Measurements from ENCODE around the gene UBR7.
"Not testable (repeated sequence)": the region's sequence is repeated elsewhere in the genome, so short reads cannot be mapped to it uniquely, and the experiment has no call there.

The UBR7 gene

DNA sequence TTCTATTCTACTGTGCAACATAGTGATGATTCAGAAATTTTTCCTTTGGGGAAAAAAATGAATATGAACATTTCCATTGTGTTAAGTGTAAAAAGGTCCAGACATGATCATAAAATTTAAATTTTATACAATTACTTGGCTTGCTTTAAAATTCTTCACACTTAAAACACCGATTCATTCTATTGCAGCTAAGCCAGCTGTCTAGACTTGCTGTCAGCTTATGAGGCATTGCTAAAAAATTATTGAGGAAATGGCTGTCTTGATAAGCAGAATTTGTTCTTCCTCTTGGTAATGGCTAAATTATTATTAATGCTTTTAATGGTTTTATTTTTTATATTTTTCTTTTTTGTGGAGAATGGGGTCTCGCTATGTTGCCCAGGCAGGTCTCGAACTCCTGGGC, 20.1 kb upstream of the UBR7 start:
- DNase-seq (ENCODE audit: low read depth in 2 of 2, low spot score in 1 of 2), result no peak

DNA sequence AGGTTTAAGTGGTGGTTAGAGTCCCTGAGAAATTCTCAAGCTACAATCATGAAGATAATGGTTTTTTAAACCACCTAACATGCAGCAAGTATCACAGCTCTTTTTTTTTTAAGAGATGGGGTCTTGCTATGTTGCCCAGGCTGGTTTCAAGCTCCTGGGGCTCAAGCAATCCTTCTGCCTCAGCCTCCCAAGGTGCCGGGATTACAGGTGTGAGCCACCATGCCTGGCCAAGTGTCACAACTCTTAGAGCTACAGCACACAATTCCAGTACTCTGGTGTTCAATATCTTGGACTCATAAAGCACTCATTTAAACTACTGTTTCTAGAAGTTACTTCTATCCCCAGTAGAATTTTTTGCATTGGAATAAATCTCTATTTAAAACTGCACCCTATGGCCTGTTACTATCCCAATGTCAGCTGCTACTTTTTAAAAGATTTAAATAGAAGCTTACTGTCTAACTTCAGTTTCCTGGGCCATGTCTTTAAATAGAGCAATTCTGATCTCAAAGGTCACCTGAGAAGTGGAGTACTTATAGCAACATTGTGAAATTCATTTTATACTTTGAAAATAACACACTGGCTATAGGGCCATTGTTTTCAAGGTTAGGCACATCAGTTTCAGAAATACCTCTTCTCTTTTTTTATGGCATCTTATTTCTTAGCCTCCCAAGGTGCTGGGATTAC, 11.6 kb upstream of the UBR7 start:
- no peak for DNase-seq (ENCODE audit: low read depth in 2 of 2, low spot score in 1 of 2)

DNA sequence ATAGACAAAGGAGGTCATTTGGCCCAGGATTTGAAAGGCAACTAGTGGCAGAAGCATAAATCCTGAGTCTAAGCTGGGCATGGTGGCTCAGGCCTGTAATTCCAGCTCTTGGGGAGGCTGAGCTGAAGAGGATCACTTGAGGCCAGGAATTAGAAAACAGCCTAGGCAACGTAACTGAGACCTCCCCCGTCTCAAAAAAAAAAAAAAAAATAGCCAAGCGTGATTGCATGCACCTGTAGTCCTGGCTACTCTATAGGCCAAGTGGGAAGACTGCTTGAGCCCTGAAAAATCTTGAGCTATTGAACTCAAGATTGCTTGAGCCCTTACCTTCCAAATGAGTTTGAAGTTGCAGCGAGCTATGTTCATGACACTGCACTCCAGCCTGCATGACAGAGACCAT, 8.0 kb upstream of the UBR7 start:
- no peak for DNase-seq (ENCODE audit: low read depth in 2 of 2, low spot score in 1 of 2)

DNA sequence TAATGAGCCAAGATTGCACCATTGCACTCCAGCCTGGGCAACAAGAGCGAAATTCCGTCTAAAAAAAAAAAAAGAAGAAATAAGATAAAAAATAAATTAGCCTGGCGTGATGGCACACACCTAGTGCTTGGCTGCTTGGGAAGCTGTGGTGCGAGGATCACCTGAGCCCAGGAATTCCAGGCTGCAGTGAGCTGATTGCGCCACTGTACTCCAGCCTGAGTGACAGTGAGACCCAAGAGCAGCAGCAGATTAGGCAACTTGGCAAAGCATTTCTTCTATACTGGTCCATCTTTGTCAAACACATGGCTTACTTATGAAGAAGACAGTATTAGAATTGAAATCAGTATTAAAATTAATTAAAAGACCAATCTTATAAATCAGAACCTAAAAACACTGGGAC, 6.5 kb upstream of the UBR7 start:
- DNase-seq (ENCODE audit: low read depth in 2 of 2, low spot score in 1 of 2), result no peak

DNA sequence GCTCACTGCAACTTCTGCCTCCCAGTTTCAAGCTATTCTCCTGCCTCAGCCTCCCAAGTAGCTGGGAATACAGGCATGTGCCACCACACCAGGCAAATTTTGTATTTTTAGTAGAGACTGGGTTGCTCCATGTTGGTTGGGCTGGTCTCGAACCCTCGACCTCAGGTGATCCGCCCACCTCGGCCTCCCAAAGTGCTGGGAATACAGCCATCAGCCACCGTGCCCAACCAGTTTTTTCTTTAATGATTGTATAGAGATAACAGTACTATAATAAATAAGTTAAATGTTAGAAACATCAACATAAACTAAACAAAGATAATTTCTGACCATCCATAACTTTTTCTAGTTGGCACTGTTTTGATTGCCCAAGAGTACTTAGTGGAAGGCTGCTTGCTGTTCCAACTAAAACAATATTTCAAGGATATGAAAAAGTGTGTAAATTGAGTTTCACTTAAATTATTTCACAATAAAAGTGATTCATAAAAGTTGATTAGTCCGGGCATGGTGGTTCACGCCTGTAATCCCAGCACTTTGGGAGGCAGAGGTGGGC, 5.8 kb upstream of the UBR7 start:
- no peak for DNase-seq (ENCODE audit: low read depth in 2 of 2, low spot score in 1 of 2)

DNA sequence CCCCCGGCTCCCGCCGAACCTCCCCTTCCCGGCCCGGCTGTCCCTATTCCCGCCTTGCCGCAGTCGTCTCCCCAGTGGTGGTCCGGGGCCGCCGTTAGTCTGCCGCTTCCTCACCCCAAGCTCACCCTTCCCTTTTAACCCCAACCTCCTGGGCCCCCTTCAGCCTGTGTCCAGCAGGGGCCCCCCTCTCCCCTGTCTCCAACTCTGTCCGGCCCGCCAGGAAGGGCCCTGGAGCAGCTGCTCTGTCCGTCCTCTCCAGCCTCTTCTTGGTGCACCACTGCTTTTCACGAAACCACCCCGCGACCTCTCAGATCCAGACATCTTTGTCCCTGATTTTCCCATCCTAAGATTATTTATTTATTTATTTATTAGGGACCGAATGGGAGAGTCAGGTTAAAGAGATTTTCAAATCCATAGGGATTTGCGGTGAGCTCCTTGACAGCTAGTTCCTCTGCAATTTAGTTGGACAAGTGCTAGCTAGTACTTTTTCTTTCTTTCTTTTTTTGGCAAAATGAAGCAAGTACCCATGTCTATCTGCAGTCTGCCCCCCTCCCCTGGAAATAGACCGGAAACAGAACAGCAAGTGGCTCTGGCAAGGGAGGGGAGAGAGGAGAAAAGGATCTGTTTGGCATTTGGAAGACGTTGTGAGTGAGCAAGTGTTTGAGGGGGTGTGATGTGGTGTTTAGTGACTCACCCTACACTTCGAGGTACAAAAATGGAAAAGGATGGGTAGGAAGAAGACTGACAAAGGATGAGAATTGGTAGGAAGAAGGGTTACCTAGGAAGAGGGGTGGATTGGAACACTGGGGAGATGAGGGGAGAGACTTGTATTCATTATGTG, 632 bp downstream of the UBR7 start:
- DNase-seq (ENCODE audit: low read depth in 2 of 2, low spot score in 1 of 2), result no peak

DNA sequence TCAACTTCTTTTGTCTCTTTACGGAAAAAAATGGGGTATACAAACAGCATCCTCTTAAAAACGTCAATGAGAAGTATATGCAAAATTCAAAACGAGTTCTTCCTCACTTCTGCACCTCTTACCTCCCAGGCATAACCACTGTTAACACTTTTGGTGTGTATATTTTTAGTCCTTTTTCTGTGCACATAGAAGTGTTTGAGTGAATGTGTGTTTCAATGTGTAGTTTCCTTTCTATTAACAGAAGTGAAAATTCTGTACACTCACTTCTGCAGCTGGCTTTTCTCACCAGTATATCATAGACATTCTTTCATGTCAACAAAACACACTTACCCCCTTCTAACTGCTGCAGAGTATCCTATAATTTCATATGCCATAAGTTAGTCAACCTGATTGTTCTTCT, 5.4 kb downstream of the UBR7 start:
- no peak for DNase-seq (ENCODE audit: low read depth in 2 of 2, low spot score in 1 of 2)

DNA sequence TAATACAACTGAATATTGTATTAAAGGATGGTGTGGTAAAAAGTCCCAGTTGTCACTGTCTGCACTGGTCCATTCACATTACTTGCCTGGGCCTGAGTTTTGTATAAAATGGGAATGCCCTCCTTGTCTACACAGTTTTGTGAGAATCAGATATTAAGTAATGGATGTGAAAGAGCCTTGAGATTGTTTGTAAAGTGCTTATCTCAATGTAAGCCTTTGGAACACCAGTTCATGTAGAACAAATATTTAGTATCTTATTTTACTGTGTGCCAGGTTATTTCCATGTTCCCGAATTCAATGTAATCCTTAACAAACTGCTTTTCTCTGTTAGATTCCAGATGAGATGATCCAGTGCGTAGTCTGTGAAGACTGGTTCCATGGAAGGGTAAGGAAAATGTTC, 7.5 kb downstream of the UBR7 start:
- no peak for DNase-seq (ENCODE audit: low read depth in 2 of 2, low spot score in 1 of 2)

DNA sequence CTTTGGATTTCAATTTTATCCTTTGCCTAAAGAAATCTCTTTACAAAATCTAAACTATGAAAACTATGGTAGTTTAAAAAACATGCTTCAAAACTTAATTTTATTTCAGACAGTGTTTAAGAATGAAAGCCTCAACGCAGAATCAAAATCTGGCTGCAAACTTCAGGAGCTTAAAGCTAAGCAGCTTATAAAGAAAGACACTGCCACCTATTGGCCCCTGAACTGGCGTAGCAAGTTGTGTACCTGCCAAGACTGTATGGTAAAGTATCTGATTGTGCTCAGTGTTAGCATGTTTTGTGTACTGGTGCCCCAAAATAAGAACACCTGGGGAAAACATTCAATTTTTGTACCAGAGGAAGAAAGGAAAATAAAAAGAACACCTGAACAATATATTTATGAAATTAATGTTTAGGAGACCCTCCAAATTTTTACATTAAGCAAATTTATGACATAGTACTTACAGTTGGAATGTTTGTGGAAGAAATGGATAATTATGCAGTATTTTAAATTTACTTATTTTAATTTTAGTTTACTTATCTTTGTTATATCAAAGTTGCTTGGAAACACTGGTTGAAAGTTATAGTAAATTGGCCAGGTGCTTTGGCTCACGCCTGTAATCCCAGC, 12.2 kb downstream of the UBR7 start:
- peak in 1 of 2 donors; percentile 13 for DNase-seq (ENCODE audit: low read depth in 2 of 2, low spot score in 1 of 2)

DNA sequence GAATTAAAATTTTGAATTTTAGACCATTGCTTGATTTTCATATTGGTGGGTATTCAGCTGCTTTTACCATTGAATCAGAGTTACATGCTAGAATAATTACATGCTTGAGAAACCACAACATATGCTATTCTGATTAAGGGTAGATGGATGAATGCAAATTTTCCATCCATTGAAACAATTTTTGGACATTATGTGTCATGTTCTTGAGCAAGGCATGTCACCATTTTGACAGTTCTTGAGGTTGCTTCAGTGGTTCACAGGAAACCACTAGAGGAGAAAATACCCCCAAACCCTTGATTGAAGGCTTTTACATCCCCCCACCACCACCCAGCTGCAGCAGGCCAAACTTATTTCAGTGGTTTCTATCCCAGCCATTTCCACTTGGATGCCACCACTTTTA, 13.5 kb downstream of the UBR7 start:
- no peak for DNase-seq (ENCODE audit: low read depth in 2 of 2, low spot score in 1 of 2)

DNA sequence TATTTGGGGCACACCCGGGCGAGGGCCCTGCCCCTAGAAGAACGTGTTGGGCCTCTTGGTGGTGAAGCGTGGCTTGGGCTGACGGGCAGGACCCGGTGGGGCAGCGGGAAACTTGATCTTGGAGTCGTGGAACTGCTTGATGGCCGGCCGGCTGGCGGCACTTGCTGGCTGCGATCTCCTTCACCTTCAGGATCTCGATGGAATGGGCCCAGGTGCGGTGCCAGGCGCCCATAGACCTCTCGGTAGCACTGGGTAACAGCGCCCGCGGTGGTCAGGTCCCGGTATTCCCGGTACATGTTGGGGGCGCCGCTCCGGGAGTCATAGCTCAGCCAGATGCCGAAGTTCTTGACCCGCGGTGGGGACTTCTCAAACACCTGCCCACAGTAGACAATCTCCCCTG, 16.5 kb downstream of the UBR7 start:
- no peak for DNase-seq (ENCODE audit: low read depth in 2 of 2, low spot score in 1 of 2)

DNA sequence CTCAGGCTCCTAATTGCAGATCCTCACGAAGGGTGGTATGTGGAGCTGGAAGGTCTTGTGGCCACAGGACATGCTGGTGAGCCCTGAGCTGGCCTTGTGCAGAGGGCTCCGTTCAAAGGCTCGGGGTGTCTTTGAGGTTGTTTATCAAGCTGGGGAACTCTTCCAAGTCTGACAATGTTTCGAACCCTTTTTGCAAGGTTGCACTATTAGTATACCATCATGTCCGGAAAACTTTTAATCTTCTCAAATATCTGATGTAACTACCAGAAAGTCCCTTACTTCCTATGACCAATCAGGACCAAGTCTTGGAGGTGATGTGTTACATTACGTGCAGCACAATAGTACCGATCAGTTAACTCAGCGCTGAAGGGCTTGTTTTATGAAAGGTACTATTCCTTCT, 21.5 kb downstream of the UBR7 start:
- DNase-seq (ENCODE audit: low read depth in 2 of 2, low spot score in 1 of 2), result no peak

DNA sequence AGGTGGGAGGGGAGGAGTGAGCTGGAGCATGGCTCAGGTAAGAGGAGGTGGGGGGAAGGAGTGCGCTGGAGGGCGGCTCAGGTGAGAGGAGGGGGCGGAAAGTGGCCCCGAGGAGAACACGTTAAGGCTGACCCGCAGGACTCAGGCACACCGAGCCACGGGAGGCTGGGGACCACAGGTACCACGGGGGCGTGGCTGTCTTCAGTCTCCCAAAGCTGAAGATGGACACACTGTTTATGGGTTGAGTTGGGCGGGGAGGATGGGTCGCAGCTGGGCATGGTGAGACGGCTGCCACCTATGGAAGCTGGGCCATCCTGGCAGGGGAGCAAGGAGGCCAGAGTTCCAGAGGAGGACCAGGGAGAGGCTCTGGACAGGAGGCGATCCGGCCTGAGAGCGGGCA, 23.5 kb downstream of the UBR7 start:
- no peak for DNase-seq (ENCODE audit: low read depth in 2 of 2, low spot score in 1 of 2)

DNA sequence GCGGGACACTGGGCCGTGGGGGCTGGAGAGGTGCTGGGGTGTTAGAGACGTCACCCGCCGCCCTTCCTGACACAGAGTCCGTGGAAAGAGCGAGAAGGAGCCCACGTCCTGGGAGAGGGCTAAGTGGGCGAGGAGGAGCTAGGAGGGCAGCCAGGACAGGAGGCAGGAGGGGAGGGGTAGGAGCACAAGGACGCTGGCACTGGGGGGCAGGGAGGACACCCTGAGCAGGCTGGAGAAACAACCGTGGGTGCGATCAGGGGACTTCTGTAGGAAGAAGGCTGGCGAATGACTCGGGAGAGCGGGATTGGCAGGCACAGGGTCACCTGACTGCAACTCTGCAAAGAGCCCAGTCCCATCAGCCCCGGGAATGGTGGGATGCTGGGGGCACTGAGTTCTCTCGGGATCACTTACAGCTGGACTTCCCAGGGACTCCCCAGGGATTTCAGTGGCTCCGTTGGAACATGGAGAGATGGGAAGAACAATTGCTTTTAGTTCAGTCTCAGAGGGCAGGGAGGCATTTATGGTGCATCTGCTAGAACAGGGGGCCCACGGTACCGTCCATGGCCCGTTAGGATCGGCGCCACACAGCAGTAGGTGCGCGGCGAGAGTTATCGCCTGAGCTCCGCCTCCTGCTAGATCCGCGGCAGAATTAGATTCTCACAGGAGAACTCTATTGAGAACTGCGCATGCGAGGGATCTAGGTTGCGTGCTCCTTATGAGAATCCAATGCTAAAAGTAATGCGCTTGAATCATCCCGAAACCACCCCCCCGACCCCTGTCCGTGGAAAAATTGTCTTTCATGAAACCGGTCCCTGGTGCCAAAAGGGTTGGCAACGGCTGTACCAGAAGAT, 24.3 kb downstream of the UBR7 start:
- DNase-seq (ENCODE audit: low read depth in 2 of 2, low spot score in 1 of 2), result no peak

DNA sequence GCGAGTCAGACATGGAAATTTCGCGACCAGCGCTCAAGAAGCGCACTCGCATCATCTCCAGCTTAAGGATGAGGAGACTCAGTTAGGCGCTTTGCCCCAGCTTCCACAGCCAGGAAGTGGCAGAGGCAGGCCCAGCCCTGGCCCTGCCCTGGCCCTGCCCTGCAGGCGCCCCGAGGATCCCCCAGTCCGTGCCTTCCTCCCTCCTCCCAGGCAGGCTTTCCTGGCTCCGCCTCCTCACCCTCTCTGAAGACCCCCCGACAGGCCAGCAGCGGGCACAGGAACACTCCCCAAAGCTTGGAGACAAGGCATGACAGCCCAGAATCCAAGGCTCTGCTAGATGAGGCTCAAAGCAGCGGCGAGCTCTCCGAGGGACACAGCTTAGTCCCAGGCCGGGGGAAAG, 25.1 kb downstream of the UBR7 start:
- no peak for DNase-seq (ENCODE audit: low read depth in 2 of 2, low spot score in 1 of 2)

DNA sequence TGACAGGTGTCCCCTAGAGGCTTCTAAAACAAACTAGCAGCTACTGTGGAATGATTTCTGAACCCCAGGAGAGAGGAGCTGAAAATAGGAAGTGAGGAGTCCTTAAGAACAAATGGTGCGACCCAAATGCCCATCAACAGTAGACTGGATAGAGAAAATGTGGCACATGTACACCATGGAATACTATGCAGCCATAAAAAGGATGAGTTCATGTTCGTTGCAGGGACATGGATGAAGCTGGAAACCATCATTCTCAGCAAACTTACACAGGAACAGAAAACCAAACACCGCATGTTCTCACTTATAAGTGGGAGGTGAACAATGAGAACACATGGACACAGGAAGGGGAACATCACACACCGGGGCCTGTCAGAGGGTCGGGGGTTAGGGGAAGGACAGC, 26.0 kb downstream of the UBR7 start:
- not testable (repeated sequence) for DNase-seq (ENCODE audit: low read depth in 2 of 2, low spot score in 1 of 2)

DNA sequence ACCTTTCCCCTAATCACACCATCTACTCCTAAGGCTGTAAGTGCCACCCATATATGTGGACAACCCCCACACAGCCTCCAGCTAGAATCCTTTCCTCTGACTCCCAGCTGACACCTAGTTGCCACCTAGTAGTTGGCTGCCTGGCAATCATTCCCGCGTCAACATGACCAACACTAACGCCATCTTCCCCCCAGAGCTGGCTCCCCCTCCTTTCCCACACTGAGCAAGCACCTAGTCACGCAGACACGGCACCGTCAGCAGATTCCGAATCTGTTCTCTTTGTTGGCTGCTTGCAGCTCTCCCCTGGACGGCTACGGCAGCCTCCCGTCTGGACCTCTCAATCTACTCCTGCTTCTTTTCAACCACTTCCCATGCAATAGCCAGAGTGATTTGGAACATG, 27.7 kb downstream of the UBR7 start:
- no peak for DNase-seq (ENCODE audit: low read depth in 2 of 2, low spot score in 1 of 2)

DNA sequence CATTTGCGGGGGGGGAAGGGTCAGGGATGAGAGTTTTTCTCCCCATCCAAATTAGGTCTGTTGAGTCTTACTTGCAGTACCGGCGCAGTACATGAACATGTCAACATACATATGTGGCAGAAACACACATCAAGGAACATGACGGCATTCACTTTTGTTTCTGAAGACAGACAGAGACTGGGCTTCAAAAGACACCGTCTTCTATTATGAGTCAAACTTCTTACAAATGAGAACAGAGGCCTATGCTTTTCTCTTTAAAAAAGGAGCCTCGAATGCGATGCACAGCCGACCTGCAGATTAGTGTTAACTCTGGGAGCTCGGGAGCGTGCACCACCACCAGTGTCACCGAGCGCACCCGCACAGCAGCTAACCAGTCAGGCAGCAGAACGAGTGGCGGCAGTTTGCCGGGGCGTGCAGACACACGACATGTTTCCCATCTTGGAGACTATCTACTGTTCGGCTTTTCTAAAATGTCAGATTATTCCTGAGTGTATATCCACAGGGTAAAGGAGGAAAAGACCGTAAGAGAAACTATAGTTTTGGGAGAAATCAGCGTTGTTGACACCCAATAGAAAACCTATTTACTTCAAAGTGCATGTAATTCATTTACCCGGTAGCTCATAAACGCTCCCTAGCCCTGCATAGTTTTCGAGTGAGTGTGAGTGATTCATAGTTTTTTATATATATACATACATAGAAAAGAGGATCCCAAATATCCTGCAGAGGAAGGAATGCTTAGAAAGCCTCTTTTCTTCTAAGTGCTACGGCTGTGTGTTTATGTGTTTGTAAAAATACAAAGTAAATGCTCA, 33.0 kb downstream of the UBR7 start:
- DNase-seq (ENCODE audit: low read depth in 2 of 2, low spot score in 1 of 2), result no peak

DNA sequence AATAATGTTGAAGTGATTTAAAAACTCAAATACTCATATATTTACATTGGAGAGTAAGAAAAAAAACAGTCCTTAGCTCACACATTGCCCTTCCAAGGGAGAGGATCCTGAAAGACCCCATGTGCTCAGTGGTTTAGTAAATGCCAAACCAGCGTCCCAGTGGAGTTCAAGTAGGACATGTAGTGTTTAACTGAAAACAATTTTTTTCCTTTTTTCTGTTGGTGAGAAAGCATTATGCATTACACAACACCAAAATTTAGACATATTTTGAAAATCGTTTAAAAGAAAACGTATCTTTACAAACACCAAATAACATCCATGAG, 33.6 kb downstream of the UBR7 start:
- no peak for DNase-seq (ENCODE audit: low read depth in 2 of 2, low spot score in 1 of 2)

DNA sequence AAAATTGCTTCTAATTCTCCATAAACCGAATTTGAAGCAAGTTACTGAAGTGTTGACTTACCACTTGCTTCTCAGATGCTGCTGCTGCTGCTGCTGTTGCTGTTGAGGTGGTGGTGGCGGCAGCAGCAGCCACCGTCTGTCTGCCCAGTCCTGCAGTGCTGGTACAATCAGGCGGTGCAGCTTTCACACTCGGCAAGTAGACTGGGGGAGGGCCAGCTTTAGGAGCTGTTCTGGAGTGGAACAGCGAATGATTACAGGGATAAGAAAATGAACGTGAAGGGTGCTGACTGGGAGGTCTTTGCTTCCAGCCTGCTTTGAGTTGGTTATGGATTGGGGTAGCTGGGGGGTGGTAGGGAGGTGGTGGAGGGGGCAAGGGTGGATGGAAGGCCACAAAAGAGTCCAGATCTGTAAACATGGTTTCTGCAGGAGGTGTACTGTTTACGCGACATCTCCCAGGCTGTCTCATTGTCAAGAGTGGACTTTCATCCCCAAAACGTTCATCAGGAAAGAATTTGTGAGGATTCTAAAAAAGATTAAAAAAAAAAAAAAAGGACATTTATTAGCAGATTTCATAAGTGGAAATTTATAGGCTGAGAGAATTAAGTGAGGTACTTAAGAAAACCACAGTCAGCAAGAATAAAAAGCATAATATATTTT, 38.8 kb downstream of the UBR7 start:
- DNase-seq (ENCODE audit: low read depth in 2 of 2, low spot score in 1 of 2), result no peak
